ENCODE measurements around the gene RBMS1. TPM values are rescaled to one million over a fixed set of nuclear protein-coding genes. Genes with fewer than 3 reads are reported as not detected.

The RBMS1 gene
- total RNA-seq, 3 donors from 2014 or later: 81.3 to 96.2 (median 92.1) TPM

DNA sequence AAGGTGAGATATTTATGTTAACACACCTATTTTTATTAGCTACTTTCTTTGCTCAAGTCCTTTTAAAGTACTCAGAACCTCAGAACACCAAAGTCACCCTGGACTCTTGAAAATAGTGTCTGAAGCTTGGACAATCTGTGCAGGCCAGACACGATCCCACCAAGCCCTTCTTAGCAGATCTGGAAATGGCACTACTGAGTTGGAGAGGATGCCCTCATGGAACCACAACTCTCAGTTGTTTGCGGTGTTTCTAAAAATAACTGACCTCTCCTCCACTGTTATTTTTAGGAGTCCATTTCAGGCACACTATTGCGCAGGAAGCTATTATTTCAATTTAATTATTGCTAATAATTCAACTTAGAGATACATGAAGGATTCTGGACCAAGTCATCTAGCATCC lies 190.1 kb downstream of the RBMS1 start:
- no peak overlapping the region for H3K27ac ChIP-seq
- no peaks in the 10 kb centered on the region for H3K4me1 ChIP-seq
- DNase-seq (ENCODE audit: low spot score in 2 of 2): no peak

DNA sequence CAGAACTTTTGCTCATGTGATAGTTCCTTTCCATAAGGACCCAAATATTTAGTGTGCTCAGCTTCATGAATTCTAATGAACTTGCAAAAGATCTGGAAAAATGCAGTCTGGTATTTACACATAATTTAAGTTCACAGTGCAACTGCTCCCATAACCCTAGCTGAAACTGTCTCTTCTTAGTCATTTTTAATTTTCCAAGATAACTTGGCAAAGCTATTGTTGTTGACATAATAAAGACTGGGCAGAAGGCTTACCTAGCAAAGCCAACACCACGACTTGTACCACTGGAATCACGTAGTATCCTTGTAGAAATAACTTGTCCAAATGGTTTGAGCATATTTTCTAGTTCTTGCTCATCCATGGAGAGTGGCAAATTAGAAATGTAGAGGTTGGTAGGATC lies 190.5 kb downstream of the RBMS1 start:
- Histone ChIP-seq H3K9me3 (no peaks in the 10 kb centered on the region), H3K27ac (no peak overlapping the region), H3K36me3 (no peaks in the 10 kb centered on the region), H3K27me3 (no peaks in the 10 kb centered on the region), H3K4me1 (no peaks in the 10 kb centered on the region), H3K4me3 (no peak overlapping the region)
- no peak for TF ChIP-seq POLR2A (IDR thresholded peaks at IDR 0.05)
- TF ChIP-seq, protein P1, sequence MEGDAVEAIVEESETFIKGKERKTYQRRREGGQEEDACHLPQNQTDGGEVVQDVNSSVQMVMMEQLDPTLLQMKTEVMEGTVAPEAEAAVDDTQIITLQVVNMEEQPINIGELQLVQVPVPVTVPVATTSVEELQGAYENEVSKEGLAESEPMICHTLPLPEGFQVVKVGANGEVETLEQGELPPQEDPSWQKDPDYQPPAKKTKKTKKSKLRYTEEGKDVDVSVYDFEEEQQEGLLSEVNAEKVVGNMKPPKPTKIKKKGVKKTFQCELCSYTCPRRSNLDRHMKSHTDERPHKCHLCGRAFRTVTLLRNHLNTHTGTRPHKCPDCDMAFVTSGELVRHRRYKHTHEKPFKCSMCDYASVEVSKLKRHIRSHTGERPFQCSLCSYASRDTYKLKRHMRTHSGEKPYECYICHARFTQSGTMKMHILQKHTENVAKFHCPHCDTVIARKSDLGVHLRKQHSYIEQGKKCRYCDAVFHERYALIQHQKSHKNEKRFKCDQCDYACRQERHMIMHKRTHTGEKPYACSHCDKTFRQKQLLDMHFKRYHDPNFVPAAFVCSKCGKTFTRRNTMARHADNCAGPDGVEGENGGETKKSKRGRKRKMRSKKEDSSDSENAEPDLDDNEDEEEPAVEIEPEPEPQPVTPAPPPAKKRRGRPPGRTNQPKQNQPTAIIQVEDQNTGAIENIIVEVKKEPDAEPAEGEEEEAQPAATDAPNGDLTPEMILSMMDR (IDR thresholded peaks at IDR 0.05): no peak
- no peak for TF ChIP-seq POLR2AphosphoS5 (IDR thresholded peaks at IDR 0.05)
- intact Hi-C loops (cut with DNase I; ENCODE audit: low total_unique reads): no loop called here
- no peak for DNase-seq (ENCODE audit: low spot score in 2 of 2)

More for the DNA sequence above, 190.1 kb downstream of the RBMS1 start:
- Histone ChIP-seq H3K27me3 (no peaks in the 10 kb centered on the region), H3K36me3 (no peaks in the 10 kb centered on the region), H3K9me3 (no peaks in the 10 kb centered on the region), H3K4me3 (no peak overlapping the region)
- intact Hi-C loops (cut with DNase I; ENCODE audit: low total_unique reads): no loop called here
- TF ChIP-seq POLR2AphosphoS5 (IDR thresholded peaks at IDR 0.05) (no peak), POLR2A (IDR thresholded peaks at IDR 0.05) (no peak)
- TF ChIP-seq, protein P1 (IDR thresholded peaks at IDR 0.05): no peak

DNA sequence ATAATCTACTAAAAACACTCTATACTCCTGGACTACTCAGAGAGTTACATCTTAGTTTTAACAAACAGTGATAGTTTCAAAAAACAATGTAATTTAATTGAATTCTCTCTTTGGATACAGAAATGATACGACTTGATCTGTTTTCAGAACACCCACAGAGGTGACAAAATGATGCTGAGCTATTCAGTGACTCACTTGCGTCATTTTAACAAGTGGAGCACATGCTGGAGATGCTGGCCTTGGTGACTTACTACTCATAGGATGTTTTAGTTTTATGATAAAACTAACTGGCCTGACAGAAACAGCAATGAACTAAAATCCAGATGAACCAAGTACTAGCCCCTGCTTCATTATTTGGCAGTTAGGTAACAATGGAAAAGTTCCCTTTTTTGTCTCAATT lies 192.2 kb downstream of the RBMS1 start:
- TF ChIP-seq POLR2A (IDR thresholded peaks at IDR 0.05) (no peak), POLR2AphosphoS5 (IDR thresholded peaks at IDR 0.05) (no peak)
- TF ChIP-seq, protein P1 (IDR thresholded peaks at IDR 0.05): no peak
- Histone ChIP-seq H3K9me3 (no peaks in the 10 kb centered on the region), H3K4me3 (no peak overlapping the region), H3K36me3 (no peaks in the 10 kb centered on the region), H3K4me1 (no peaks in the 10 kb centered on the region), H3K27me3 (no peaks in the 10 kb centered on the region), H3K27ac (no peak overlapping the region)
- DNase-seq (ENCODE audit: low spot score in 2 of 2): no peak
- intact Hi-C loops (cut with DNase I; ENCODE audit: low total_unique reads): no loop called here

DNA sequence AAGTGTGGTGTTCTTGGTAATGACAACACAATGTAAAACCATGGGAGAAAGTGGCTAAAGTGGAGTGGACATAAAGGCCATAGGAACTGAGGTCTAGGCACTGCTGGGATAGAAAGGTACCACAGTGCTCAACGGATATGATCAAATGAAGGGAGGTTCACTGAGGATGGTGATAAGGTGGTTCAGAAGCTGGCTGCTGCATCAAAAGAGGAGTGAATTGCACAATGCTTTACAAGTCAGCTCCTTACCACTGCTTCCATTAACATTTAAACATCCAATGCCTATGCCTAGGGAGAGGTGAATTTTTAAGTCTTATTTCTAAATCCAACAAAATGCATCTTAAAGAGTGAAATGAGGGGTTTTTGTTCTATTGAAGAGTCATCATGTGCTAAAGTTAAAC lies 193.4 kb downstream of the RBMS1 start:
- Histone ChIP-seq H3K9me3 (no peaks in the 10 kb centered on the region), H3K27me3 (no peaks in the 10 kb centered on the region), H3K4me3 (no peak overlapping the region), H3K27ac (no peak overlapping the region), H3K4me1 (no peaks in the 10 kb centered on the region), H3K36me3 (no peaks in the 10 kb centered on the region)
- DNase-seq (ENCODE audit: low spot score in 2 of 2): no peak
- intact Hi-C loops (cut with DNase I; ENCODE audit: low total_unique reads): no loop called here
- TF ChIP-seq POLR2A (IDR thresholded peaks at IDR 0.05): no peak
- no peak for TF ChIP-seq POLR2AphosphoS5 (IDR thresholded peaks at IDR 0.05)
- TF ChIP-seq, protein P1 (IDR thresholded peaks at IDR 0.05): no peak

DNA sequence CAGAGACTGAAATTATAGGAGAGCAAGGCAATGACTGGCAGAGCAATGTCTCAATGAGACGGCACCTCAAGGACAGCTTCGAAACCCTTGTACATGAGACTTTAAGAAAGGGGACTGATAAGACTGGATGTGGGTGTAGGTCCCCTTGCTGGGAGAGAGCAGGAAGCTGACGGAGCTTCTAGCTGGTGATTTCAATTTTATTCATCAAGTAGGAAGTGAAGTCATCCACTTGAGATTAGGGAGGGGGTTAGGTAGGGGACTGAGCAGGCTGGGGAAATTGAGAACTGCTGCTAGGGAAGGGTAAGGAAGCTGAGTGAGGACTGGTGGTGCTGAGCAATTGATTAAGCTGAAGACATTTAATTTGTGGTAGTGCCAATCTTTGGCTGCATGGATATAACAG lies 194.1 kb downstream of the RBMS1 start:
- DNase-seq (ENCODE audit: low spot score in 2 of 2): no peak
- Histone ChIP-seq H3K27ac (no peak overlapping the region), H3K4me1 (no peaks in the 10 kb centered on the region), H3K36me3 (no peaks in the 10 kb centered on the region), H3K27me3 (no peaks in the 10 kb centered on the region), H3K4me3 (no peak overlapping the region), H3K9me3 (no peaks in the 10 kb centered on the region)
- TF ChIP-seq POLR2A (IDR thresholded peaks at IDR 0.05): no peak
- no peak for TF ChIP-seq POLR2AphosphoS5 (IDR thresholded peaks at IDR 0.05)
- TF ChIP-seq, protein P1 (IDR thresholded peaks at IDR 0.05): no peak
- intact Hi-C loops (cut with DNase I; ENCODE audit: low total_unique reads): no loop called here

Measured in breast epithelium (tissue), 4 donors.